HCT116 (cell line): ENCODE data around the gene SUN2.

ENCODE experiments used
- EZH2 ChIP-seq: fragments of 200-600 bp; sonication (generic); IDR thresholded peaks from 2 replicates; pipeline ENCODE4 v1.6.1; 2017; ENCODE audit warnings: antibody characterized with exemption, mixed run types
- EZH2phosphoT487 ChIP-seq: fragments of 200-600 bp; IDR thresholded peaks from 2 replicates; pipeline ENCODE4 v1.6.1; 2018; ENCODE audit warnings: antibody characterized with exemption, borderline replicate concordance
- POLR2A ChIP-seq: IDR thresholded peaks from 2 replicates; pipeline ENCODE4 v1.7.0; 2011; ENCODE audit warnings: borderline replicate concordance; ENCODE audit not compliant: insufficient read depth, insufficient read length; ENCODE audit errors: extremely low read depth
- POLR2AphosphoS5 ChIP-seq: IDR thresholded peaks from 2 replicates; pipeline ENCODE4 v1.6.1; 2011; ENCODE audit warnings: mild to moderate bottlenecking, low read depth, low read length, moderate library complexity
- SRF ChIP-seq: IDR thresholded peaks from 2 replicates; pipeline ENCODE4 v1.6.1; 2012; ENCODE audit warnings: low read depth
- TF ChIP-seq, protein P1 (sequence below), 3 experiments: fragments of 200-600 bp in 1 of 3; sonication (generic) in 1 of 3; IDR thresholded peaks in 2 of 3; conservative IDR thresholded peaks in 1 of 3; 2 replicates each; pipeline ENCODE4 v1.5.1; 2012 to 2017; ENCODE audit warnings: low read depth in 2 of 3, low read length in 2 of 3, antibody characterized with exemption in 1 of 3, borderline replicate concordance in 1 of 3, control low read depth in 1 of 3, mild to moderate bottlenecking in 1 of 3, mixed read lengths in 1 of 3, mixed run types in 1 of 3, moderate library complexity in 1 of 3; ENCODE audit not compliant: insufficient read depth in 1 of 3
- TF ChIP-seq, protein P2 (sequence below): IDR thresholded peaks from 2 replicates; pipeline ENCODE4 v1.6.1; 2012; ENCODE audit warnings: low read depth

DNA sequence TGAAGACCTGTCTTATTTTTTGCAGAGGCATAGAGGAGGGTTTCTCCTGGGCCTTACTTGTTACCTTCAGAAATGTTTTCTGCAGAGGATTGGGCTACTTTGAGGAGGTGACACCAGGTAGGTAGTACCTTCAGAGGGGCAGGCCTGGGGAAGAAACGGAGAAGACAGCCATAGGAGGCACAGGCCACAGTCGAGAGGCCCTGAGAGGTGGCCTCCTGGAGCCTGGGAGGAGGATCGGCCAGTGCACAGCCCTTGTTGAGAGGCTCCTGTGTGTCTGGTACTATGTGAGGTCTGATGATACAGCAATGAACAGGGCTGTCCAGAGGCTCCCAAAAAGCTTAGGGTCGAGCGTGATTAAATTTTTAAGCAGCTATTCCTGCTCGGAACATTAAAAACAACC, 38.6 kb downstream of the SUN2 start:
- TF ChIP-seq EZH2phosphoT487 (no peak), POLR2A (no peak), POLR2AphosphoS5 (no peak), SRF (no peak), EZH2 (no peak)
- TF ChIP-seq, protein P1, sequence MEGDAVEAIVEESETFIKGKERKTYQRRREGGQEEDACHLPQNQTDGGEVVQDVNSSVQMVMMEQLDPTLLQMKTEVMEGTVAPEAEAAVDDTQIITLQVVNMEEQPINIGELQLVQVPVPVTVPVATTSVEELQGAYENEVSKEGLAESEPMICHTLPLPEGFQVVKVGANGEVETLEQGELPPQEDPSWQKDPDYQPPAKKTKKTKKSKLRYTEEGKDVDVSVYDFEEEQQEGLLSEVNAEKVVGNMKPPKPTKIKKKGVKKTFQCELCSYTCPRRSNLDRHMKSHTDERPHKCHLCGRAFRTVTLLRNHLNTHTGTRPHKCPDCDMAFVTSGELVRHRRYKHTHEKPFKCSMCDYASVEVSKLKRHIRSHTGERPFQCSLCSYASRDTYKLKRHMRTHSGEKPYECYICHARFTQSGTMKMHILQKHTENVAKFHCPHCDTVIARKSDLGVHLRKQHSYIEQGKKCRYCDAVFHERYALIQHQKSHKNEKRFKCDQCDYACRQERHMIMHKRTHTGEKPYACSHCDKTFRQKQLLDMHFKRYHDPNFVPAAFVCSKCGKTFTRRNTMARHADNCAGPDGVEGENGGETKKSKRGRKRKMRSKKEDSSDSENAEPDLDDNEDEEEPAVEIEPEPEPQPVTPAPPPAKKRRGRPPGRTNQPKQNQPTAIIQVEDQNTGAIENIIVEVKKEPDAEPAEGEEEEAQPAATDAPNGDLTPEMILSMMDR (IDR thresholded peaks at IDR 0.05 in 2 of 3, conservative IDR thresholded peaks at IDR 0.05 in 1 of 3; ENCODE audit: borderline replicate concordance in 1 of 3, insufficient read depth in 1 of 3, low read depth in 2 of 3, low read length in 2 of 3): no peak
- TF ChIP-seq, protein P2, sequence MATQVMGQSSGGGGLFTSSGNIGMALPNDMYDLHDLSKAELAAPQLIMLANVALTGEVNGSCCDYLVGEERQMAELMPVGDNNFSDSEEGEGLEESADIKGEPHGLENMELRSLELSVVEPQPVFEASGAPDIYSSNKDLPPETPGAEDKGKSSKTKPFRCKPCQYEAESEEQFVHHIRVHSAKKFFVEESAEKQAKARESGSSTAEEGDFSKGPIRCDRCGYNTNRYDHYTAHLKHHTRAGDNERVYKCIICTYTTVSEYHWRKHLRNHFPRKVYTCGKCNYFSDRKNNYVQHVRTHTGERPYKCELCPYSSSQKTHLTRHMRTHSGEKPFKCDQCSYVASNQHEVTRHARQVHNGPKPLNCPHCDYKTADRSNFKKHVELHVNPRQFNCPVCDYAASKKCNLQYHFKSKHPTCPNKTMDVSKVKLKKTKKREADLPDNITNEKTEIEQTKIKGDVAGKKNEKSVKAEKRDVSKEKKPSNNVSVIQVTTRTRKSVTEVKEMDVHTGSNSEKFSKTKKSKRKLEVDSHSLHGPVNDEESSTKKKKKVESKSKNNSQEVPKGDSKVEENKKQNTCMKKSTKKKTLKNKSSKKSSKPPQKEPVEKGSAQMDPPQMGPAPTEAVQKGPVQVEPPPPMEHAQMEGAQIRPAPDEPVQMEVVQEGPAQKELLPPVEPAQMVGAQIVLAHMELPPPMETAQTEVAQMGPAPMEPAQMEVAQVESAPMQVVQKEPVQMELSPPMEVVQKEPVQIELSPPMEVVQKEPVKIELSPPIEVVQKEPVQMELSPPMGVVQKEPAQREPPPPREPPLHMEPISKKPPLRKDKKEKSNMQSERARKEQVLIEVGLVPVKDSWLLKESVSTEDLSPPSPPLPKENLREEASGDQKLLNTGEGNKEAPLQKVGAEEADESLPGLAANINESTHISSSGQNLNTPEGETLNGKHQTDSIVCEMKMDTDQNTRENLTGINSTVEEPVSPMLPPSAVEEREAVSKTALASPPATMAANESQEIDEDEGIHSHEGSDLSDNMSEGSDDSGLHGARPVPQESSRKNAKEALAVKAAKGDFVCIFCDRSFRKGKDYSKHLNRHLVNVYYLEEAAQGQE: no peak
